Measurements from ENCODE around the gene ALLC.

GRCh38 chr2:3712831-3713503, 55.0 kb downstream of the ALLC start:
- TF ChIP-seq NBN (IDR thresholded peaks at IDR 0.05) (no peak), CTCF (IDR thresholded peaks at IDR 0.05 in 2 of 3, conservative IDR thresholded peaks at IDR 0.05 in 1 of 3; ENCODE audit: control insufficient read depth in 2 of 3, extremely low read depth in 1 of 3, insufficient read depth in 1 of 3, low read depth in 3 of 3, low read length in 3 of 3) (no peak)
- TF ChIP-seq, protein P1, sequence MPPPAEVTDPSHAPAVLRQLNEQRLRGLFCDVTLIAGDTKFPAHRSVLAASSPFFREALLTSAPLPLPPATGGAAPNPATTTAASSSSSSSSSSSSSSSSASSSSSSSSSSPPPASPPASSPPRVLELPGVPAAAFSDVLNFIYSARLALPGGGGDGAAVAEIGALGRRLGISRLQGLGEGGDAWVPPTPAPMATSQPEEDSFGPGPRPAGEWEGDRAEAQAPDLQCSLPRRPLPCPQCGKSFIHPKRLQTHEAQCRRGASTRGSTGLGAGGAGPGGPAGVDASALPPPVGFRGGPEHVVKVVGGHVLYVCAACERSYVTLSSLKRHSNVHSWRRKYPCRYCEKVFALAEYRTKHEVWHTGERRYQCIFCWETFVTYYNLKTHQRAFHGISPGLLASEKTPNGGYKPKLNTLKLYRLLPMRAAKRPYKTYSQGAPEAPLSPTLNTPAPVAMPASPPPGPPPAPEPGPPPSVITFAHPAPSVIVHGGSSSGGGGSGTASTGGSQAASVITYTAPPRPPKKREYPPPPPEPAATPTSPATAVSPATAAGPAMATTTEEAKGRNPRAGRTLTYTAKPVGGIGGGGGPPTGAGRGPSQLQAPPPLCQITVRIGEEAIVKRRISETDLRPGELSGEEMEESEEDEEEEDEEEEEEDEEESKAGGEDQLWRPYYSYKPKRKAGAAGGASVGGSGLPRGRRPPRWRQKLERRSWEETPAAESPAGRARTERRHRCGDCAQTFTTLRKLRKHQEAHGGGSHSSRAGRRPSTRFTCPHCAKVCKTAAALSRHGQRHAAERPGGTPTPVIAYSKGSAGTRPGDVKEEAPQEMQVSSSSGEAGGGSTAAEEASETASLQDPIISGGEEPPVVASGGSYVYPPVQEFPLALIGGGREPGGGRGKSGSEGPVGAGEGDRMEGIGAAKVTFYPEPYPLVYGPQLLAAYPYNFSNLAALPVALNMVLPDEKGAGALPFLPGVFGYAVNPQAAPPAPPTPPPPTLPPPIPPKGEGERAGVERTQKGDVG (CRISPR knock-in tag; IDR thresholded peaks at IDR 0.05): no peak
- TF ChIP-seq, protein P2, sequence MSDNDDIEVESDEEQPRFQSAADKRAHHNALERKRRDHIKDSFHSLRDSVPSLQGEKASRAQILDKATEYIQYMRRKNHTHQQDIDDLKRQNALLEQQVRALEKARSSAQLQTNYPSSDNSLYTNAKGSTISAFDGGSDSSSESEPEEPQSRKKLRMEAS (IDR thresholded peaks at IDR 0.05; ENCODE audit: low read depth, low read length): no peak

Measured in GM12878 (cell line).